ENCODE results near the gene ALDH2. TPM values are rescaled to one million over a fixed set of nuclear protein-coding genes. Genes with fewer than 3 reads are reported as not detected.

ALDH2 gene
- total RNA-seq, 3 donors from 2014 or later (not counting 1 experiment from before 2014, with no cell fraction given), result 2.6 to 8.2 (median 3.8) TPM

GRCh38 chr12:111780166-111780565 is 13.4 kb downstream of the ALDH2 start:
- Mint-ChIP-seq H3K9me3 (no peaks in the 10 kb centered on the region), H3K27me3 (ENCODE audit: low read depth in 2 of 2) (peaks cover 4 to 9% of the 10 kb centered on the region in 2 donors), H3K4me1 (peaks cover 5 to 10% of the 10 kb centered on the region in 2 donors), H3K36me3 (no peaks in the 10 kb centered on the region), H3K4me3 (no peak overlapping the region), H3K27ac (no peak overlapping the region)
- Histone ChIP-seq H3K27ac (ENCODE audit: low read length) (no peak overlapping the region), H3K36me3 (ENCODE audit: control insufficient read depth, insufficient read depth, low read length) (no peaks in the 10 kb centered on the region), H3K4me1 (ENCODE audit: control insufficient read depth, insufficient read depth, low read length) (peaks cover 14% of the 10 kb centered on the region), H3K27me3 (ENCODE audit: control insufficient read depth, insufficient read depth, low read length) (no peaks in the 10 kb centered on the region), H3K4me3 (ENCODE audit: low read length) (no peak overlapping the region), H3K9me3 (ENCODE audit: control insufficient read depth, insufficient read depth, low read length) (no peaks in the 10 kb centered on the region)
- TF ChIP-seq CTCF (IDR thresholded peaks at IDR 0.05), result no peak
- DNase-seq (no peak), ATAC-seq (no peak)
- intact Hi-C loops (cut with micrococcal nuclease), result no loop called here
- 84% methylated on average over 10 of the region's 10 CpGs for WGBS (ENCODE audit: insufficient coverage)

- H3K4me3 Mint-ChIP-seq, result no peak overlapping the region
- H3K9me3 Mint-ChIP-seq, result no peaks in the 10 kb centered on the region
- ATAC-seq (no peak), DNase-seq (no peak)
- Histone ChIP-seq H3K4me1 (ENCODE audit: control insufficient read depth, insufficient read depth, low read length) (peaks cover 10% of the 10 kb centered on the region), H3K27me3 (ENCODE audit: control insufficient read depth, insufficient read depth, low read length) (no peaks in the 10 kb centered on the region), H3K27ac (ENCODE audit: low read length) (no peak overlapping the region), H3K4me3 (ENCODE audit: low read length) (no peak overlapping the region), H3K9me3 (ENCODE audit: control insufficient read depth, insufficient read depth, low read length) (no peaks in the 10 kb centered on the region), H3K36me3 (ENCODE audit: control insufficient read depth, insufficient read depth, low read length) (no peaks in the 10 kb centered on the region)
- no peaks in the 10 kb centered on the region for H3K36me3 Mint-ChIP-seq
- peaks cover 5 to 8% of the 10 kb centered on the region in 2 donors for H3K4me1 Mint-ChIP-seq
- peaks cover 2 to 4% of the 10 kb centered on the region in 2 donors for H3K27me3 Mint-ChIP-seq (ENCODE audit: low read depth in 2 of 2)
- no peak for TF ChIP-seq CTCF (IDR thresholded peaks at IDR 0.05)
- no peak overlapping the region for H3K27ac Mint-ChIP-seq
- 92% methylated on average over 5 of the region's 5 CpGs for WGBS (ENCODE audit: insufficient coverage)
- intact Hi-C loops (cut with micrococcal nuclease), result no loop called here
These were observed 13.9 kb downstream of the ALDH2 start for GRCh38 chr12:111780615-111781014.

GRCh38 chr12:111781085-111781658 is 14.4 kb downstream of the ALDH2 start:
- Mint-ChIP-seq H3K27ac (no peak overlapping the region), H3K4me1 (peaks cover 5% of the 10 kb centered on the region in 2 donors), H3K4me3 (no peak overlapping the region), H3K27me3 (ENCODE audit: low read depth in 2 of 2) (no peaks in the 10 kb centered on the region), H3K9me3 (no peaks in the 10 kb centered on the region), H3K36me3 (no peaks in the 10 kb centered on the region)
- H3K9me3 ChIP-seq (ENCODE audit: control insufficient read depth, insufficient read depth, low read length), result no peaks in the 10 kb centered on the region
- DNase-seq (no peak), ATAC-seq (no peak)
- H3K4me3 ChIP-seq (ENCODE audit: low read length), result no peak overlapping the region
- no peaks in the 10 kb centered on the region for H3K36me3 ChIP-seq (ENCODE audit: control insufficient read depth, insufficient read depth, low read length)
- WGBS (ENCODE audit: insufficient coverage), result 98% methylated on average over 2 of the region's 2 CpGs
- peaks cover 5% of the 10 kb centered on the region for H3K4me1 ChIP-seq (ENCODE audit: control insufficient read depth, insufficient read depth, low read length)
- TF ChIP-seq CTCF (IDR thresholded peaks at IDR 0.05), result no peak
- no peak overlapping the region for H3K27ac ChIP-seq (ENCODE audit: low read length)
- H3K27me3 ChIP-seq (ENCODE audit: control insufficient read depth, insufficient read depth, low read length), result no peaks in the 10 kb centered on the region
- intact Hi-C loops (cut with micrococcal nuclease), result no loop called here

- Histone ChIP-seq H3K9me3 (ENCODE audit: control insufficient read depth, insufficient read depth, low read length) (no peaks in the 10 kb centered on the region), H3K27me3 (ENCODE audit: control insufficient read depth, insufficient read depth, low read length) (no peaks in the 10 kb centered on the region), H3K4me3 (ENCODE audit: low read length) (no peak overlapping the region), H3K36me3 (ENCODE audit: control insufficient read depth, insufficient read depth, low read length) (no peaks in the 10 kb centered on the region), H3K27ac (ENCODE audit: low read length) (no peak overlapping the region), H3K4me1 (ENCODE audit: control insufficient read depth, insufficient read depth, low read length) (no peaks in the 10 kb centered on the region)
- no peak for ATAC-seq
- no peak for DNase-seq
- no peak overlapping the region for H3K27ac Mint-ChIP-seq
- intact Hi-C loops (cut with micrococcal nuclease), result no loop called here
- TF ChIP-seq CTCF (IDR thresholded peaks at IDR 0.05), result no peak
- no peak overlapping the region for H3K4me3 Mint-ChIP-seq
- 96% methylated on average over 17 of the region's 17 CpGs for WGBS (ENCODE audit: insufficient coverage)
- no peaks in the 10 kb centered on the region for H3K9me3 Mint-ChIP-seq
- H3K4me1 Mint-ChIP-seq, result peaks cover 5% of the 10 kb centered on the region in 2 donors
- H3K27me3 Mint-ChIP-seq (ENCODE audit: low read depth in 2 of 2), result no peaks in the 10 kb centered on the region
- no peaks in the 10 kb centered on the region for H3K36me3 Mint-ChIP-seq
These were observed 16.3 kb downstream of the ALDH2 start for GRCh38 chr12:111783046-111783445.
